Panc1 (cell line): ENCODE measurements around the gene CD274. TPM values are rescaled to one million over a fixed set of nuclear protein-coding genes. Genes with fewer than 3 reads are reported as not detected.

ENCODE experiments used
- ATAC-seq: fragments of 200-7000 bp; cut with Tn5 transposase; 2 replicates; pipeline ENCODE4 v1.9.1; 2020; ENCODE audit warnings: mild to moderate bottlenecking, moderate library complexity
- BruUV-seq: library from RNA; stranded (reverse); fragments of 400-500 nt; replicated peaks from 2 replicates; lab custom pipeline; 2021; lab: Mats Ljungman, UMichigan
- CTCF ChIA-PET: fragments of 300-600 bp; sonication (Branson Sonifier 250); formaldehyde crosslinking; loops from one replicate; lab custom pipeline; 2022; ENCODE audit warnings: antibody characterized with exemption; lab: Charles Lee
- POLR2A ChIA-PET: fragments of 300-600 bp; sonication (Branson Sonifier 250); formaldehyde crosslinking; loops from one replicate; lab custom pipeline; 2022; ENCODE audit warnings: antibody characterized with exemption; lab: Charles Lee
- DNase-seq: peaks from one replicate; pipeline ENCODE4 v3.0.0-alpha.2; 2010; ENCODE audit warnings: low read depth, low spot score
- H3K27ac ChIP-seq: 2 replicates; pipeline ENCODE4 v1.5.1; 2011; ENCODE audit warnings: mild to moderate bottlenecking, low read length, inconsistent platforms
- H3K27me3 ChIP-seq: fragments of 200-500 bp; sonication (Bioruptor generic); 2 replicates; pipeline ENCODE4 v1.6.0; 2014; ENCODE audit warnings: low read length, inconsistent platforms; ENCODE audit not compliant: control insufficient read depth, insufficient read depth
- H3K36me3 ChIP-seq: fragments of 200-500 bp; sonication (Bioruptor generic); 2 replicates; pipeline ENCODE4 v1.5.1; 2014; ENCODE audit warnings: inconsistent platforms, mild to moderate bottlenecking, low read length, moderate library complexity; ENCODE audit not compliant: control insufficient read depth, insufficient read depth
- H3K4me1 ChIP-seq: 2 replicates; pipeline ENCODE4 v1.5.1; 2011; ENCODE audit warnings: inconsistent platforms, mild to moderate bottlenecking, low read length, moderate library complexity; ENCODE audit not compliant: control insufficient read depth, insufficient read depth
- H3K4me3 ChIP-seq, 2 experiments: 2 replicates each; pipeline ENCODE4 v1.5.1; 2011 to 2012; ENCODE audit warnings: low read depth in 2 of 2, low read length in 2 of 2, mild to moderate bottlenecking in 2 of 2, inconsistent platforms in 1 of 2, moderate library complexity in 1 of 2
- H3K9me3 ChIP-seq: fragments of 200-500 bp; sonication (Bioruptor generic); 2 replicates; pipeline ENCODE4 v1.5.1; 2014; ENCODE audit warnings: low read depth, mild to moderate bottlenecking, inconsistent platforms, low read length, moderate library complexity; ENCODE audit not compliant: control insufficient read depth, insufficient read depth
- POLR2AphosphoS5 ChIP-seq: IDR thresholded peaks from 2 replicates; pipeline ENCODE4 v1.6.1; 2012; ENCODE audit warnings: mild to moderate bottlenecking, low read depth, low read length, moderate library complexity
- SIN3A ChIP-seq: IDR thresholded peaks from 2 replicates; pipeline ENCODE4 v1.6.1; 2012; ENCODE audit warnings: low read depth, mild to moderate bottlenecking, low read length, moderate library complexity, borderline replicate concordance; ENCODE audit not compliant: insufficient read depth
- TCF7L2 ChIP-seq: IDR thresholded peaks from 2 replicates; pipeline ENCODE4 v1.6.1; 2011; ENCODE audit warnings: mild to moderate bottlenecking, low read depth, low read length, inconsistent platforms
- in situ Hi-C: cut with HindIII; loops from 2 replicates; pipeline ENCODE4 v1.10.0; 2016; ENCODE audit warnings: low sequenced_read_pairs, low pct_unique_long_range_greater_than_20kb
- intact Hi-C: fragments of 100-400 bp; cut with micrococcal nuclease; formaldehyde crosslinking; loops from one replicate; pipeline ENCODE4 v1.10.0; 2022; ENCODE audit not compliant: unreplicated experiment
- total RNA-seq: library from RNA; stranded (reverse); gene quantifications from one replicate; pipeline ENCODE4 v1.2.1, GENCODE V29; 2021; ENCODE audit not compliant: unreplicated experiment
- TF ChIP-seq, protein P1 (sequence below), 2 experiments: IDR thresholded peaks; 2 replicates each; pipeline ENCODE4 v1.6.1; 2011 to 2012; ENCODE audit warnings: low read depth in 2 of 2, control low read depth in 1 of 2, low read length in 1 of 2, mild to moderate bottlenecking in 1 of 2, moderate library complexity in 1 of 2; ENCODE audit not compliant: insufficient read depth in 1 of 2
- TF ChIP-seq, protein P2 (sequence below): fragments of 450-650 bp; IDR thresholded peaks from 2 replicates; pipeline ENCODE4 v1.5.1; 2017; ENCODE audit warnings: mild to moderate bottlenecking

Gene CD274
- total RNA-seq, 1 experiment from 2014 or later = 0.21 TPM

DNA sequence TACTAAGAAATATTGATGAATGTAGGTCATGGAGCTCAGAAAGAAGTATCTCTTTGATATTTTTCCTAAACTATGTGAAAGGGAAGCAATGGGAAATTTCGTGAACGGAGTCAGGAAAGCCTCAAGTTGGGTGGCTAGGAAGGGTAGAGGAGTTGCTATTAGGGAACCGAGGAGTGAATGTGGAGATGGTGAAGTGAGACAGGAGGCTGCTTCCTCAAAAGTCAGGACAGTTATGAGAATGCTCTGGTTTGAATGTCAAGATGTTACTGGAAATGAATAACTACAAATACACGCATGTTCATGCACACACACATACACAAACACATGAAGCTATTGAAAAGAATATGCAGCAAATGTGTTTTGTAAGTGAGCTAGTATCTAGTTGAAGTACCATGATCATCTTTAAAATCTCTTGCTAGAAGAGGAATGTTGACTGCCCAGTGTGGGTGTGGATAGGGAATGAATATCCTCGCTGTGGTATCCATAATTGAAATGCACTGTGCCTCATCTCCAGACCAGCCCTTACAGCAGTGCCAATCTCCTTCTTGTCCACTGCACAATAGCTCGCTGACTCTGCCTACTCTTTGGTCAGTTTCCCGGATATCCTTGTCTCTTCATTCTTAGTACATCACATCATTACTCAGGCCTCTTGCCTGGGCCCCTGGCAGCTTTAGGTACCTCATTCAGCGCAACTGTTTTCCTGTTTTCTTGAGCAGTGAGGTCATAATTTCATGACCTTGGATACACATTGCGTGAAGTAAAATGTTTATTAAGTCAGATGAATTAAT, 38.1 kb downstream of the CD274 start:
- POLR2A ChIA-PET = interaction anchor here (0.5 kb wide), 1 partner anchor 292 kb away, joined by 3 read pairs; no protein-coding TSS in a partner anchor
- H3K27me3 ChIP-seq = no peaks in the 10 kb centered on the region
- no peaks in the 10 kb centered on the region for H3K36me3 ChIP-seq
- in situ Hi-C loops (no loop called here), intact Hi-C loops (no loop called here)
- no peaks in the 10 kb centered on the region for H3K9me3 ChIP-seq
- H3K27ac ChIP-seq = no peak overlapping the region
- H3K4me3 ChIP-seq = no peak overlapping the region
- ATAC-seq (no peak), DNase-seq (no peak)
- BruUV-seq = no TSS peak
- no peak for TF ChIP-seq POLR2AphosphoS5
- TF ChIP-seq, protein P1, sequence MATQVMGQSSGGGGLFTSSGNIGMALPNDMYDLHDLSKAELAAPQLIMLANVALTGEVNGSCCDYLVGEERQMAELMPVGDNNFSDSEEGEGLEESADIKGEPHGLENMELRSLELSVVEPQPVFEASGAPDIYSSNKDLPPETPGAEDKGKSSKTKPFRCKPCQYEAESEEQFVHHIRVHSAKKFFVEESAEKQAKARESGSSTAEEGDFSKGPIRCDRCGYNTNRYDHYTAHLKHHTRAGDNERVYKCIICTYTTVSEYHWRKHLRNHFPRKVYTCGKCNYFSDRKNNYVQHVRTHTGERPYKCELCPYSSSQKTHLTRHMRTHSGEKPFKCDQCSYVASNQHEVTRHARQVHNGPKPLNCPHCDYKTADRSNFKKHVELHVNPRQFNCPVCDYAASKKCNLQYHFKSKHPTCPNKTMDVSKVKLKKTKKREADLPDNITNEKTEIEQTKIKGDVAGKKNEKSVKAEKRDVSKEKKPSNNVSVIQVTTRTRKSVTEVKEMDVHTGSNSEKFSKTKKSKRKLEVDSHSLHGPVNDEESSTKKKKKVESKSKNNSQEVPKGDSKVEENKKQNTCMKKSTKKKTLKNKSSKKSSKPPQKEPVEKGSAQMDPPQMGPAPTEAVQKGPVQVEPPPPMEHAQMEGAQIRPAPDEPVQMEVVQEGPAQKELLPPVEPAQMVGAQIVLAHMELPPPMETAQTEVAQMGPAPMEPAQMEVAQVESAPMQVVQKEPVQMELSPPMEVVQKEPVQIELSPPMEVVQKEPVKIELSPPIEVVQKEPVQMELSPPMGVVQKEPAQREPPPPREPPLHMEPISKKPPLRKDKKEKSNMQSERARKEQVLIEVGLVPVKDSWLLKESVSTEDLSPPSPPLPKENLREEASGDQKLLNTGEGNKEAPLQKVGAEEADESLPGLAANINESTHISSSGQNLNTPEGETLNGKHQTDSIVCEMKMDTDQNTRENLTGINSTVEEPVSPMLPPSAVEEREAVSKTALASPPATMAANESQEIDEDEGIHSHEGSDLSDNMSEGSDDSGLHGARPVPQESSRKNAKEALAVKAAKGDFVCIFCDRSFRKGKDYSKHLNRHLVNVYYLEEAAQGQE (IDR thresholded peaks at IDR 0.05; ENCODE audit: insufficient read depth in 1 of 2, low read depth in 2 of 2, low read length in 1 of 2) = no peak
- no peak for TF ChIP-seq TCF7L2
- TF ChIP-seq SIN3A = no peak
- TF ChIP-seq, protein P2, sequence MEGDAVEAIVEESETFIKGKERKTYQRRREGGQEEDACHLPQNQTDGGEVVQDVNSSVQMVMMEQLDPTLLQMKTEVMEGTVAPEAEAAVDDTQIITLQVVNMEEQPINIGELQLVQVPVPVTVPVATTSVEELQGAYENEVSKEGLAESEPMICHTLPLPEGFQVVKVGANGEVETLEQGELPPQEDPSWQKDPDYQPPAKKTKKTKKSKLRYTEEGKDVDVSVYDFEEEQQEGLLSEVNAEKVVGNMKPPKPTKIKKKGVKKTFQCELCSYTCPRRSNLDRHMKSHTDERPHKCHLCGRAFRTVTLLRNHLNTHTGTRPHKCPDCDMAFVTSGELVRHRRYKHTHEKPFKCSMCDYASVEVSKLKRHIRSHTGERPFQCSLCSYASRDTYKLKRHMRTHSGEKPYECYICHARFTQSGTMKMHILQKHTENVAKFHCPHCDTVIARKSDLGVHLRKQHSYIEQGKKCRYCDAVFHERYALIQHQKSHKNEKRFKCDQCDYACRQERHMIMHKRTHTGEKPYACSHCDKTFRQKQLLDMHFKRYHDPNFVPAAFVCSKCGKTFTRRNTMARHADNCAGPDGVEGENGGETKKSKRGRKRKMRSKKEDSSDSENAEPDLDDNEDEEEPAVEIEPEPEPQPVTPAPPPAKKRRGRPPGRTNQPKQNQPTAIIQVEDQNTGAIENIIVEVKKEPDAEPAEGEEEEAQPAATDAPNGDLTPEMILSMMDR = no peak
- H3K4me1 ChIP-seq = no peaks in the 10 kb centered on the region
- CTCF ChIA-PET = no interaction called here

DNA sequence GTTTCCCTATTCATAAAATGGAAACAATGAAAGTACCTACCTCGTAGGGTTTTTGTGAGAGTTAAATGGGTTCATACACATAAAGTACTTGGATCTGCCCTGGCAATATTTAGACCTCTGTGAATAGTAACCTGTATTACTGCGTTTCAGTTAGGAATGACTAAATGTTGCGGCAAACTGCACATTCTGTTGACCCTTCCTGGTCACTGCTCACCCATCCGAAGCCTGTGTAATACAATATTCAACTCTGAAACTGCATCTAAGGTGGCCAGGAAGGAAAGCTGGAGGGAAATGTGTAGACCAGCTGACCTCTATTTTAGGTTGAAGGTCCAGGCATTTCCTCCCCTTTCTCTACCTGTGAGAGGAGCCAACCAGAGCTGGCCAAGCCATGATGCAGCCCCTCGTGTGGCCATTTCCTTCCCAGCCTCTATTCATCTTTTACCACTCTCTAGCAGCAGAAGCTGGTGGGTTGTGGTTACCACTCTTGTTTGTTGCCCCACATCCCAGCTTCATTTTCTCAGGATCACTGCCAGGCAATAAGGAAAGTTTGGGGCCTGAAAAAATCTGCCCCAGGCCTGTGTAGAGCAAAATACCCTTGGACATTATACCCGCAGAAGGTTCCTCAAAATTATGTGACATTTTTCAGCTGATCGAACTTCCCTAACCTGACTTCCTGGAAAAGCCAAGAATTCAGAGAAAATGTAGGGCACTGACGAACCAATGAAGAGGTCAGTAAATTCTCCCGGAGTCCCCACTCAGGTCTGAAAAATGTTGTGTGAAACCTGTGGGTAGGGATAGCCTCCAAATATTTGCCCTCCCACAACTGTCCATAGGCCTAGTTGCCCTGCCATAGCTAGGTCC, 39.5 kb downstream of the CD274 start:
- in situ Hi-C loops = no loop called here
- BruUV-seq = no TSS peak

More for the DNA sequence above, 39.5 kb downstream of the CD274 start:
- POLR2A ChIA-PET = no interaction called here
- CTCF ChIA-PET = no interaction called here
- Histone ChIP-seq H3K27me3 (no peaks in the 10 kb centered on the region), H3K36me3 (no peaks in the 10 kb centered on the region), H3K4me1 (no peaks in the 10 kb centered on the region), H3K4me3 (no peak overlapping the region), H3K9me3 (no peaks in the 10 kb centered on the region), H3K27ac (no peak overlapping the region)
- intact Hi-C loops = no loop called here
- no peak for ATAC-seq
- TF ChIP-seq TCF7L2 = no peak
- TF ChIP-seq SIN3A = no peak
- TF ChIP-seq, protein P1 (IDR thresholded peaks at IDR 0.05; ENCODE audit: insufficient read depth in 1 of 2, low read depth in 2 of 2, low read length in 1 of 2) = no peak
- DNase-seq = no peak
